GM23248 (cell line): Measurements from ENCODE around the gene MACF1. TPM values are rescaled to one million over a fixed set of nuclear protein-coding genes. Genes with fewer than 3 reads are reported as not detected.

ENCODE experiments used
- DNase-seq: peaks from one replicate; pipeline ENCODE4 v3.0.0-alpha.2; 2015
- H2AFZ ChIP-seq: fragments of 200-600 bp; sonication (generic); 2 replicates; pipeline ENCODE4 v1.6.1; 2016; ENCODE audit warnings: antibody characterized with exemption
- H3F3A ChIP-seq: fragments of 200-600 bp; sonication (generic); 2 replicates; pipeline ENCODE4 v1.6.1; 2016; ENCODE audit warnings: mild to moderate bottlenecking, antibody characterized with exemption, mixed run types; ENCODE audit not compliant: insufficient read depth
- H3K27ac ChIP-seq: fragments of 200-600 bp; sonication (generic); 2 replicates; pipeline ENCODE4 v1.5.1; 2016; ENCODE audit warnings: mild to moderate bottlenecking
- H3K27me3 ChIP-seq: fragments of 200-600 bp; sonication (generic); replicated peaks from 2 replicates; pipeline ENCODE4 v1.6.1; 2016; ENCODE audit warnings: mild to moderate bottlenecking; ENCODE audit not compliant: insufficient read depth
- H3K36me3 ChIP-seq: fragments of 200-600 bp; sonication (generic); 2 replicates; pipeline ENCODE4 v1.6.1; 2016; ENCODE audit warnings: low read depth, mild to moderate bottlenecking
- H3K4me1 ChIP-seq: fragments of 200-600 bp; sonication (generic); 2 replicates; pipeline ENCODE4 v1.6.1; 2016; ENCODE audit warnings: mild to moderate bottlenecking; ENCODE audit not compliant: insufficient read depth
- H3K4me2 ChIP-seq: fragments of 200-600 bp; sonication (generic); one replicate; pipeline ENCODE4 v1.6.1; 2016; ENCODE audit warnings: mild to moderate bottlenecking; ENCODE audit not compliant: unreplicated experiment
- H3K4me3 ChIP-seq: fragments of 200-600 bp; sonication (generic); 2 replicates; pipeline ENCODE4 v1.5.1; 2016; ENCODE audit warnings: mild to moderate bottlenecking
- H3K79me2 ChIP-seq: fragments of 200-600 bp; sonication (generic); 2 replicates; pipeline ENCODE4 v1.6.1; 2016; ENCODE audit warnings: mild to moderate bottlenecking; ENCODE audit not compliant: insufficient read depth
- H3K9ac ChIP-seq: fragments of 200-600 bp; sonication (generic); 2 replicates; pipeline ENCODE4 v1.6.1; 2016; ENCODE audit warnings: mild to moderate bottlenecking
- H3K9me2 ChIP-seq: fragments of 200-600 bp; sonication (generic); 2 replicates; pipeline ENCODE4 v1.6.1; 2016; ENCODE audit warnings: mixed run types, mild to moderate bottlenecking, moderate library complexity; ENCODE audit not compliant: insufficient read depth
- H3K9me3 ChIP-seq: fragments of 200-600 bp; sonication (generic); one replicate; pipeline ENCODE4 v1.6.1; 2017; ENCODE audit warnings: low read depth
- H4K20me1 ChIP-seq: fragments of 200-600 bp; sonication (generic); 2 replicates; pipeline ENCODE4 v1.6.0; 2016; ENCODE audit not compliant: insufficient read depth
- EZH2 ChIP-seq: fragments of 200-600 bp; sonication (generic); IDR thresholded peaks from 2 replicates; pipeline ENCODE4 v1.6.1; 2018; ENCODE audit warnings: antibody characterized with exemption, mild to moderate bottlenecking; ENCODE audit not compliant: insufficient read depth, poor library complexity, severe bottlenecking
- EZH2phosphoT487 ChIP-seq: fragments of 200-600 bp; sonication (generic); IDR thresholded peaks from 2 replicates; pipeline ENCODE4 v1.6.1; 2018; ENCODE audit warnings: antibody characterized with exemption, moderate library complexity, mild to moderate bottlenecking, low read depth; ENCODE audit not compliant: insufficient read depth
- WGBS, 2 experiments: methylation state at CpG; one replicate each; pipeline ENCODE4 v1.1.6; 2015 to 2017; ENCODE audit warnings: low lambda C conversion rate in 2 of 2, low coverage in 1 of 2; ENCODE audit errors: missing lambda C conversion rate in 2 of 2; 5-methylcytosine and 5-hydroxymethylcytosine counted together
- in situ Hi-C: fragments of 300-500 bp; cut with MboI; formaldehyde crosslinking; loops from 2 replicates; pipeline ENCODE4 v1.15.0; 2020
- polyA plus RNA-seq: library from polyadenylated mRNA; unstranded; fragments of >200 nt; fragmentation: Nextera tagmentation; extraction: Ambion mirVana; gene quantifications from 2 replicates; pipeline ENCODE4 v1.2.1, GENCODE V29; 2016
- total RNA-seq: library from RNA; depleted of rRNA; stranded (reverse); fragments of >200 nt; shearing (Covaris generic); gene quantifications from 2 replicates; pipeline ENCODE4 v1.2.3, GENCODE V29; 2014

Gene MACF1
- total and polyA plus RNA-seq, 2 experiments from 2014 or later = 55.1 to 177 TPM

DNA sequence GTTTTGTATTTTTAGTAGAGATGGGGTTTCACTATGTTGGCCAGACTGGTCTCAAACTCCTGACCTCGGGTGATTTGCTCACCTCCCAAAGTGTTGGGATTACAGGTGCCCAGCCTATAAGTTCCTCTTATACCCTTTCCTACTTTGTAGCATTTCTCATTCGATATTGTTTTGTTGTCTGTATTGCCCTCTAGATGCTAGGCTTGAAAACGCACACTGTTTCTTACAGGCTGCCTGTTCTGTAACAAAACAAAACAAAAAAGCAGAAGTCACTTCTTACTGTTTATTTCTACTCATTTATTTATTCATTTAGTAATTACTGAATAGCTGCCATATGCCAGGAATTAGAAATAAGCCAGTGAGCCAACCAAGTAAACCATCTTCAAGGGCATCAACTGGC is 150.1 kb downstream of the MACF1 start:
- TF ChIP-seq EZH2phosphoT487 (no peak), EZH2 (no peak)
- no peaks in the 10 kb centered on the region for H3K27me3 ChIP-seq
- in situ Hi-C loops = no loop called here
- H2AFZ ChIP-seq = no peak overlapping the region
- 81 to 82% methylated on average over 3 of the region's 3 CpGs for WGBS, 2 experiments
- DNase-seq = no peak
- no peaks in the 10 kb centered on the region for H3K9me3 ChIP-seq
- H3F3A ChIP-seq = no peaks in the 10 kb centered on the region
- no peaks in the 10 kb centered on the region for H3K9me2 ChIP-seq
- no peaks in the 10 kb centered on the region for H3K4me1 ChIP-seq
- no peak overlapping the region for H3K9ac ChIP-seq
- peaks cover 44% of the 10 kb centered on the region for H3K36me3 ChIP-seq
- H3K79me2 ChIP-seq = no peaks in the 10 kb centered on the region
- H3K4me3 ChIP-seq = no peak overlapping the region
- H4K20me1 ChIP-seq = no peaks in the 10 kb centered on the region
- H3K4me2 ChIP-seq = no peak overlapping the region
- H3K27ac ChIP-seq = no peak overlapping the region

DNA sequence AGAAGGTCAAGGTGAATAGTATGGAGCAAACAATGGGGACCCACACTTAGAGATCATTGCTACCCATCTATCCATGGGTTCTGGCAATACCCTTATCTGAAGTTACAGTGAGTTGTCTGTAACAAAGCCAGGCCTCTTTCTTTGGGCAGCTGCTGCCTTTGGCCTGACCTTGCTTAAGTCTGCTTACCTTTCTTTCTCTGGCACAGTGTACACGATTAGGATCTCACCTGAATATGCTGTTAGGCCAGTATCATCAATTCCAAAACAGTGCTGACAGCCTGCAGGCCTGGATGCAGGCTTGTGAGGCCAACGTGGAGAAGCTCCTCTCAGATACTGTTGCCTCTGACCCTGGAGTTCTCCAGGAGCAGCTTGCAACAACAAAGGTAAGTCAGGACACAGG is 154.0 kb downstream of the MACF1 start:
- no peak overlapping the region for H3K9ac ChIP-seq
- no peaks in the 10 kb centered on the region for H3K9me3 ChIP-seq
- no peak overlapping the region for H2AFZ ChIP-seq
- in situ Hi-C loops = no loop called here
- TF ChIP-seq EZH2 (no peak), EZH2phosphoT487 (no peak)
- DNase-seq = no peak
- no peak overlapping the region for H3K4me3 ChIP-seq
- H3K79me2 ChIP-seq = no peaks in the 10 kb centered on the region
- no peak overlapping the region for H3K4me2 ChIP-seq
- H3K9me2 ChIP-seq = no peaks in the 10 kb centered on the region
- H3K27ac ChIP-seq = no peak overlapping the region
- no peaks in the 10 kb centered on the region for H3F3A ChIP-seq
- H3K4me1 ChIP-seq = no peaks in the 10 kb centered on the region
- WGBS, 2 experiments = 65 to 73% methylated on average over 2 of the region's 2 CpGs
- H4K20me1 ChIP-seq = no peaks in the 10 kb centered on the region
- peaks cover 40% of the 10 kb centered on the region for H3K36me3 ChIP-seq
- H3K27me3 ChIP-seq = no peaks in the 10 kb centered on the region

DNA sequence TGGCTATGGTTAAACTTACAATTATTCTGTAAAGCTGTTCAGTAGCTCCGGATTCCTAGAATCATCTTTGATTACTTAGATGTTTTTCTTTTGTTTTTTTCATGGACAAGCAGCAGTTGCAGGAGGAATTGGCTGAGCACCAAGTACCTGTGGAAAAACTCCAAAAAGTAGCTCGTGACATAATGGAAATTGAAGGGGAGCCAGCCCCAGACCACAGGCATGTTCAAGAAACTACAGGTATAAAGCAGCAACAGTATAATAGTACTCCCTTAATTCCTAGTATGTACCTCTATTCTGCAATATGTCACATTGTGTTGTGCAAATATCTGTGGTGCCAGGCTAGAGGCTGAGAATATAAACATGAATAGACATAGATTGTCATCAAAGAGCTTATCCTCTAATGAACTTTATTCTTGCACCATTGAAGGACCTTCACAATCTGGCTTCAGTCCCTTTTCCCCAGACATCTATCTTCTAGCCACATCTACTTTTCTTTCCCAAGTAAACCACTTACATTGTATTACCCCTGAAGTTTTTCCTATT is 154.6 kb downstream of the MACF1 start:
- no peak overlapping the region for H3K4me2 ChIP-seq

DNA sequence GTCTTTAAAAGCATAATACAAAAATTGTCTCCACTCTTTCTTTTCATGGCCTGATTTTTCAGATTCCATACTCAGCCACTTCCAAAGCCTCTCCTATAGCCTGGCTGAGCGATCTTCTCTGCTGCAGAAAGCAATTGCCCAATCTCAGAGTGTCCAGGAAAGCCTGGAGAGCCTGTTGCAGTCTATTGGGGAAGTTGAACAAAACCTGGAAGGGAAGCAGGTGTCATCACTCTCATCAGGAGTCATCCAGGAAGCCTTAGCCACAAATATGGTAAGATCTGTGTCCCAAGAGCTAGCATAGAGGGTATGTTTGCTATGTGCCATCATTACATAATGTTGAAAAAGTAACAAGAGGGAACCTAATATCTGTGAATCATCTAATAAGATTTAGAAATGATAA is 156.2 kb downstream of the MACF1 start:
- H3K36me3 ChIP-seq = peaks cover 32% of the 10 kb centered on the region
- peak; percentile 11 for DNase-seq

More for the DNA sequence above, 154.6 kb downstream of the MACF1 start:
- Histone ChIP-seq H3K9ac (no peak overlapping the region), H3K27me3 (no peaks in the 10 kb centered on the region), H2AFZ (no peak overlapping the region), H4K20me1 (no peaks in the 10 kb centered on the region), H3K4me1 (no peaks in the 10 kb centered on the region), H3K27ac (no peak overlapping the region), H3K9me3 (no peaks in the 10 kb centered on the region), H3F3A (no peaks in the 10 kb centered on the region), H3K79me2 (no peaks in the 10 kb centered on the region), H3K36me3 (peaks cover 40% of the 10 kb centered on the region), H3K4me3 (no peak overlapping the region), H3K9me2 (no peaks in the 10 kb centered on the region)
- DNase-seq = no peak
- in situ Hi-C loops = no loop called here
- WGBS, 2 experiments = 93 to 100% methylated on average over 2 of the region's 2 CpGs
- no peak for TF ChIP-seq EZH2
- TF ChIP-seq EZH2phosphoT487 = no peak

DNA sequence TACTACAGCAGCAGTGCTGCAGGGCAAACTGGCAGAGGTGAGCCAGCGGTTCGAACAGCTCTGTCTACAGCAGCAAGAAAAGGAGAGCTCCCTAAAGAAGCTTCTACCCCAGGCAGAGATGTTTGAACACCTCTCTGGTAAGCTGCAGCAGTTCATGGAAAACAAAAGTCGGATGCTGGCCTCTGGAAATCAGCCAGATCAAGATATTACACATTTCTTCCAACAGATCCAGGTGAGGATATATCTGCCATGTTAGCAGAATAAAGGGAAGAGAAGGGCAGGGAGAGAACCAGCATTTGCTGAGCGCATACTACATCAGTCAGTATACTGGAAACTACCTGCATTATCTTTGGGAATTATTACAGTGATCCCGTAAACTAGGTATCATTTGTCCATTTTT is 157.0 kb downstream of the MACF1 start:
- H3K36me3 ChIP-seq = peaks cover 32% of the 10 kb centered on the region
- no peak for DNase-seq
- H3K9me3 ChIP-seq = no peaks in the 10 kb centered on the region
- H3K9ac ChIP-seq = no peak overlapping the region
- WGBS, 2 experiments = 97 to 99% methylated on average over 5 of the region's 5 CpGs
- no peaks in the 10 kb centered on the region for H3K79me2 ChIP-seq
- H3K4me1 ChIP-seq = no peaks in the 10 kb centered on the region
- H2AFZ ChIP-seq = no peak overlapping the region
- no peak overlapping the region for H3K27ac ChIP-seq
- H3F3A ChIP-seq = no peaks in the 10 kb centered on the region
- in situ Hi-C loops = no loop called here
- TF ChIP-seq EZH2phosphoT487 (no peak), EZH2 (no peak)
- no peak overlapping the region for H3K4me3 ChIP-seq
- H3K27me3 ChIP-seq = no peaks in the 10 kb centered on the region
- no peaks in the 10 kb centered on the region for H4K20me1 ChIP-seq
- H3K4me2 ChIP-seq = no peak overlapping the region
- H3K9me2 ChIP-seq = no peaks in the 10 kb centered on the region

More for the DNA sequence above, 156.2 kb downstream of the MACF1 start:
- in situ Hi-C loops = no loop called here
- H3F3A ChIP-seq = no peaks in the 10 kb centered on the region
- H4K20me1 ChIP-seq = no peaks in the 10 kb centered on the region
- no peaks in the 10 kb centered on the region for H3K79me2 ChIP-seq
- no peaks in the 10 kb centered on the region for H3K9me3 ChIP-seq
- 87 to 97% methylated on average over 1 of the region's 1 CpG for WGBS, 2 experiments
- no peaks in the 10 kb centered on the region for H3K9me2 ChIP-seq
- no peak overlapping the region for H3K9ac ChIP-seq
- no peak overlapping the region for H3K27ac ChIP-seq
- H3K4me2 ChIP-seq = no peak overlapping the region
- H2AFZ ChIP-seq = no peak overlapping the region
- TF ChIP-seq EZH2 (no peak), EZH2phosphoT487 (no peak)
- H3K4me1 ChIP-seq = no peaks in the 10 kb centered on the region
- H3K27me3 ChIP-seq = no peaks in the 10 kb centered on the region
- H3K4me3 ChIP-seq = no peak overlapping the region
